ENCODE data around the gene GIMAP4.
"Not testable (repeated sequence)": the region's sequence is repeated elsewhere in the genome, so short reads cannot be mapped to it uniquely, and the experiment has no call there.

Gene GIMAP4

DNA sequence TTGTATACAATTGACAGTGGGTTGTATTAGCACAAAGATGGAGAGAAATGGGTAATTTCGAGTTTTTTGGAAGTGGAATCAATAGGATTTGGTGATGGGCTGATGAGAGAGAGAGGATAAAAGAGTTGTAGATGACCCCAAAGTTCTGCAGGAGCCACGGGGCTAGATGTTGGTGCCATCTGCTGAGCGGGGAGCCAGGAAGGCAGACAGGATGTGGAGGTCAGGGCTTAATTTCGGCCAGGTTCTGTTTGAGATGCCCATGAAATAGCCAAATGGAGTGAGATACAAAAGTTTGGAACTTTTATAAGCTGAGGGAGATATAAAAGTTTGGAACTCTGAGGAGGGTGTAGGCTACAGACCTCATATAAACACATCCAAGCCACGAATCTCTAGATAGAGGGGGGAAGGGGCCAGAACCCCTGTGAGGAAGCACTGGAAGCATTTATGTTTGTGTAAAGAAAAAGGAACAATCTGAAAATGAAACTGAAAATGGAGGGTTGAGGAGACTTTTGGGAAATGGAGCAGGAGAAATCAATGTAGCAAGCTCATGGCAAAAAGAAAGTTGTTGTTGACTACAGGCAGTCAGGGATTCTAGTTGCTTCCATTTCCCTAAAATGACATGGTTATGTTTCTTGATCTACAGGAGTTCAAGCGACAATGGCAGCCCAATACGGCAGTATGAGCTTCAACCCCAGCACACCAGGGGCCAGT, 2.2 kb downstream of the GIMAP4 start:
- H3K27ac ChIP-seq (replicated peaks): no peak overlapping the region
- H3K4me3 ChIP-seq (replicated peaks; ENCODE audit: insufficient read depth, low read length): no peak overlapping the region
- no peak for DNase-seq (ENCODE audit: low read depth in 1 of 2, low spot score in 1 of 2)
- H3K27me3 ChIP-seq (ENCODE audit: insufficient read depth, poor library complexity, severe bottlenecking): no peaks in the 10 kb centered on the region
- TF ChIP-seq REST (IDR thresholded peaks at IDR 0.05; ENCODE audit: insufficient replicate concordance, low read depth) (no peak), POLR2AphosphoS5 (IDR thresholded peaks at IDR 0.05; ENCODE audit: low read depth) (no peak), SPI1 (IDR thresholded peaks at IDR 0.05; ENCODE audit: borderline replicate concordance, low read depth) (no peak), GABPA (IDR thresholded peaks at IDR 0.05; ENCODE audit: low read depth) (no peak)
- TF ChIP-seq, protein P1, sequence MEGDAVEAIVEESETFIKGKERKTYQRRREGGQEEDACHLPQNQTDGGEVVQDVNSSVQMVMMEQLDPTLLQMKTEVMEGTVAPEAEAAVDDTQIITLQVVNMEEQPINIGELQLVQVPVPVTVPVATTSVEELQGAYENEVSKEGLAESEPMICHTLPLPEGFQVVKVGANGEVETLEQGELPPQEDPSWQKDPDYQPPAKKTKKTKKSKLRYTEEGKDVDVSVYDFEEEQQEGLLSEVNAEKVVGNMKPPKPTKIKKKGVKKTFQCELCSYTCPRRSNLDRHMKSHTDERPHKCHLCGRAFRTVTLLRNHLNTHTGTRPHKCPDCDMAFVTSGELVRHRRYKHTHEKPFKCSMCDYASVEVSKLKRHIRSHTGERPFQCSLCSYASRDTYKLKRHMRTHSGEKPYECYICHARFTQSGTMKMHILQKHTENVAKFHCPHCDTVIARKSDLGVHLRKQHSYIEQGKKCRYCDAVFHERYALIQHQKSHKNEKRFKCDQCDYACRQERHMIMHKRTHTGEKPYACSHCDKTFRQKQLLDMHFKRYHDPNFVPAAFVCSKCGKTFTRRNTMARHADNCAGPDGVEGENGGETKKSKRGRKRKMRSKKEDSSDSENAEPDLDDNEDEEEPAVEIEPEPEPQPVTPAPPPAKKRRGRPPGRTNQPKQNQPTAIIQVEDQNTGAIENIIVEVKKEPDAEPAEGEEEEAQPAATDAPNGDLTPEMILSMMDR (IDR thresholded peaks at IDR 0.05; ENCODE audit: insufficient read depth, low read length): no peak

DNA sequence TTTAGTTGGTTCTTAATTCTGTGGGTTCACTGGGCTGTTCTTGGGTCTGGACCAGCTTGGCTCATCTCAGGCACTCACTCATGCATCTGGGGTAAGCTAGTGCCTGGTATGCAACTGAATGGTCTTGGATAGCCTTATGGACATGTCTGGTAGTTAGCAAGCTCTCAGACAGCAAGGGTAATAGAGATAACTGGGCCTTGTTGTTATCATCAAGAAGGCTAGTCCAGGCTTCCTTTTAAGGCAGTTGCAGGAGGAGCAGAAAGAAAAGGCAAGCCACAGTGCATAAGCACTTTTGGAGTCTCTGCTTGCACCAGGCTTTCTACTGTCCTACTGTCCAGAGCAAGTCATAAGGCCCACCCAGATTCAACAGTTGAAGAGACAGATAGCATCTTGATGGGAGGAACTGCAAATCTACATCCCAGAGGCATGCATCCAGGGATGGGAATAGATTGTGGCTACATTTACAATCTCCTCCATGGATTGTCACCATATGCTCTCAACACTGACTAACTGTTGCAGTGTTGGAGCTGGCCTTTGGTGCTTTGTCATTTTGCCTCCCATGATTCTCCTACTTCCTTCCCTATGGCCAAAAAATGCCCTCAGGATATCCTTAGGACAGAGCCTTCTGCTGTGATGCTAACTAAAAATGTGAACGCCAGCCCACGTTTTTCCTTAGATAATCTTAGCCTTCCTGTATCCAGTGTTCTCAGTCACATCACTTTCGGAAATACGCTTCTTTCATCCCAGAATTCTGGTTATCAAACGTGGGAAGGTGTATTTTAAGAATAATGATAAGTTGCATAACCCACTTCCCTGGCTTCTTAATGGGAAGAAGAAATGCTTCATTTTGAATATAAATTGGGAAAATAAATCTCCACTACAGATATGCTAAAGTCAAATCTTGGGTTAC, 3.6 kb downstream of the GIMAP4 start:
- Histone ChIP-seq H3K27ac (replicated peaks) (no peak overlapping the region), H3K27me3 (ENCODE audit: insufficient read depth, poor library complexity, severe bottlenecking) (no peaks in the 10 kb centered on the region), H3K4me3 (replicated peaks; ENCODE audit: insufficient read depth, low read length) (no peak overlapping the region)
- TF ChIP-seq, protein P1 (IDR thresholded peaks at IDR 0.05; ENCODE audit: insufficient read depth, low read length): no peak
- TF ChIP-seq REST (IDR thresholded peaks at IDR 0.05; ENCODE audit: insufficient replicate concordance, low read depth) (no peak), GABPA (IDR thresholded peaks at IDR 0.05; ENCODE audit: low read depth) (no peak), SPI1 (IDR thresholded peaks at IDR 0.05; ENCODE audit: borderline replicate concordance, low read depth) (no peak), POLR2AphosphoS5 (IDR thresholded peaks at IDR 0.05; ENCODE audit: low read depth) (no peak)
- DNase-seq (ENCODE audit: low read depth in 1 of 2, low spot score in 1 of 2): no peak

- Histone ChIP-seq H3K27ac (replicated peaks) (no peak overlapping the region), H3K27me3 (ENCODE audit: insufficient read depth, poor library complexity, severe bottlenecking) (no peaks in the 10 kb centered on the region), H3K4me3 (replicated peaks; ENCODE audit: insufficient read depth, low read length) (no peak overlapping the region)
- DNase-seq (ENCODE audit: low read depth in 1 of 2, low spot score in 1 of 2): no peak
- TF ChIP-seq SPI1 (IDR thresholded peaks at IDR 0.05; ENCODE audit: borderline replicate concordance, low read depth): no peak
- no peak for TF ChIP-seq GABPA (IDR thresholded peaks at IDR 0.05; ENCODE audit: low read depth)
- no peak for TF ChIP-seq POLR2AphosphoS5 (IDR thresholded peaks at IDR 0.05; ENCODE audit: low read depth)
- TF ChIP-seq, protein P1 (IDR thresholded peaks at IDR 0.05; ENCODE audit: insufficient read depth, low read length): no peak
- TF ChIP-seq REST (IDR thresholded peaks at IDR 0.05; ENCODE audit: insufficient replicate concordance, low read depth): no peak
Observed at GRCh38 chr7:150572496-150572895, 5.3 kb downstream of the GIMAP4 start.

GRCh38 chr7:150579979-150580637, 12.9 kb downstream of the GIMAP4 start:
- H3K4me3 ChIP-seq (replicated peaks; ENCODE audit: insufficient read depth, low read length); H3K27ac ChIP-seq (replicated peaks); H3K27me3 ChIP-seq (ENCODE audit: insufficient read depth, poor library complexity, severe bottlenecking); DNase-seq (ENCODE audit: low read depth in 1 of 2, low spot score in 1 of 2): not testable (repeated sequence)

Measured in HL-60 (cell line).